ENCODE measurements around the gene CNST.
A peak's percentile ranks its signal among the peaks of the same experiment; 100 is the strongest.

CNST gene

DNA sequence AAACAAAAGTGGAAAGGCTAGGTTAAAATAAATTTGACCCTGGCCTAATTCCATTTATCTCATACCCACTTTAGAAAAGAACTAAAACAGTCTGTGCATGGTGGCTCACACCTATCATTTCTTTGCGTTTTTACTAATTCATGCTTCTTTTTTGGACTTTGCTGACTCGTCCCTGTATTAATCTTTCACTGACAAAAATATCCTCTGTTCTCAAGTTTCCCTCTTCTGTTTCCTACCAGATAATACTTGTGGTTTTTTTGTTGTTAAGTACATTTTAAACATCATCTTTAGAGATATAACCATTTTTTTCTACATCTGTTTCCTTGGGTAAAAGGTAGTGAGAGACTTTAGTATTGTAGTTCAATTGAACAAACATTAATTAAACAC, 11.5 kb downstream of the CNST start:
- H3K27ac ChIP-seq: no peak overlapping the region
- no peak for TF ChIP-seq ZFX (IDR thresholded peaks at IDR 0.05)
- TF ChIP-seq, protein P1, sequence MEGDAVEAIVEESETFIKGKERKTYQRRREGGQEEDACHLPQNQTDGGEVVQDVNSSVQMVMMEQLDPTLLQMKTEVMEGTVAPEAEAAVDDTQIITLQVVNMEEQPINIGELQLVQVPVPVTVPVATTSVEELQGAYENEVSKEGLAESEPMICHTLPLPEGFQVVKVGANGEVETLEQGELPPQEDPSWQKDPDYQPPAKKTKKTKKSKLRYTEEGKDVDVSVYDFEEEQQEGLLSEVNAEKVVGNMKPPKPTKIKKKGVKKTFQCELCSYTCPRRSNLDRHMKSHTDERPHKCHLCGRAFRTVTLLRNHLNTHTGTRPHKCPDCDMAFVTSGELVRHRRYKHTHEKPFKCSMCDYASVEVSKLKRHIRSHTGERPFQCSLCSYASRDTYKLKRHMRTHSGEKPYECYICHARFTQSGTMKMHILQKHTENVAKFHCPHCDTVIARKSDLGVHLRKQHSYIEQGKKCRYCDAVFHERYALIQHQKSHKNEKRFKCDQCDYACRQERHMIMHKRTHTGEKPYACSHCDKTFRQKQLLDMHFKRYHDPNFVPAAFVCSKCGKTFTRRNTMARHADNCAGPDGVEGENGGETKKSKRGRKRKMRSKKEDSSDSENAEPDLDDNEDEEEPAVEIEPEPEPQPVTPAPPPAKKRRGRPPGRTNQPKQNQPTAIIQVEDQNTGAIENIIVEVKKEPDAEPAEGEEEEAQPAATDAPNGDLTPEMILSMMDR (conservative IDR thresholded peaks at IDR 0.05): no peak

DNA sequence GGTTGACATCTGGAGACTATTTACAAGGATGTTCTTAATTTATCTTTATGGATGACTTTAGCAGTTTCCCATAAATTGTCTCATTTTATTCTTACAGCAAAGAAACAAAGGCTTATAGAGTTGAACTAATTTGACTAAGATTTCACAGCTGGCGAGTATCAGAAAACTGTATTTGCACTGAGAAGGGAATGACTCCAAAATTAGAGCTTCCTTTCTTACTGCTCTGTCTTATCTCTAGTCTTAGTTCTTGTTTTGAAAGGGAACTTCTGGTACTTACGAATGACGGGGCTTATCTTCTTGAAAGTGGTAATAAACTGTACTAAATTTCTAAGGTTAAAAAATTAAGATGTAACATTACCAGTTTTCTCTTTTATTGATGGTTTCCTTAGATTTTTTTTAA, 13.6 kb downstream of the CNST start:
- TF ChIP-seq ZFX (IDR thresholded peaks at IDR 0.05): no peak
- TF ChIP-seq, protein P1 (conservative IDR thresholded peaks at IDR 0.05): no peak
- H3K27ac ChIP-seq: no peak overlapping the region

DNA sequence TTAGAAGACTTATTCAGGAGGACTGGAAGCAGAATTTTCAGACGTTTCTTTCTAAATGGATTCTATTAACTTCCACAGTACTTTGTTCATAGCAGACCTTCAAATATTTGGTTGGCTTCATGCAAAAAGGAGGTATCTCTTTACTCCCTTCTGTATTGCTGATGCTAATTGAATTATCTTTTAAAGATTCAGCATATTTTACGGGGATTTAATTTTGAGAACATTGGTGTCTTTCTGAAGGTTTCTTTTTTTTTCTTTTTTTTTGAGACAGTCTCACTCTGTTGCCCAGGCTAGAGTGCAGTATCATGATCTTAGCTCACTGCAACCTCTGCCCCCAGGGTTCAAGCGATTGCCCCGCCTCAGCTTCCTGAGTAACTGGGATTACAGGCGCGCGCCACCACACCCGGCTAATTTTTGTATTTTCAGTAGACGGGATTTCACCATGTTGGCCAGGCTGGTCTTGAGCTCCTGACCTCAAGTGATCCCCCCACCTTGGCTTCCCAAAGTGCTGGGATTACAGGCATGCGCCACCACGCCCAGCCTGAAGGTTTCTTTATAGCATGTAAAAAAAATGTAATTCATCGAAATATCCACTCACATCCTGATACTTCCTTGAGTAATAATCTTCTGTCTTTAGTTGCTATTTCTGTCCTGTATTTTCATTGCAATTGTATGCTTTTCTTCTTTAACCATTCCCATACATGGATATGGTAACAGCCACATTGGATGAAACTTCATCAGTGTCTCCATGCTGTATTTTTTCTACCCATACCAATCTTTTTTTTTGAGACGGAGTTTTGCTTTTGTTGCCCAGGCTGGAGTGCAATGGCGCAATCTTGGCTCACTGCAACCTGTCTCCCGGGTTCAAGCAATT, 14.5 kb downstream of the CNST start:
- TF ChIP-seq ZFX (IDR thresholded peaks at IDR 0.05): no peak
- TF ChIP-seq, protein P1 (conservative IDR thresholded peaks at IDR 0.05): no peak
- no peak overlapping the region for H3K27ac ChIP-seq

DNA sequence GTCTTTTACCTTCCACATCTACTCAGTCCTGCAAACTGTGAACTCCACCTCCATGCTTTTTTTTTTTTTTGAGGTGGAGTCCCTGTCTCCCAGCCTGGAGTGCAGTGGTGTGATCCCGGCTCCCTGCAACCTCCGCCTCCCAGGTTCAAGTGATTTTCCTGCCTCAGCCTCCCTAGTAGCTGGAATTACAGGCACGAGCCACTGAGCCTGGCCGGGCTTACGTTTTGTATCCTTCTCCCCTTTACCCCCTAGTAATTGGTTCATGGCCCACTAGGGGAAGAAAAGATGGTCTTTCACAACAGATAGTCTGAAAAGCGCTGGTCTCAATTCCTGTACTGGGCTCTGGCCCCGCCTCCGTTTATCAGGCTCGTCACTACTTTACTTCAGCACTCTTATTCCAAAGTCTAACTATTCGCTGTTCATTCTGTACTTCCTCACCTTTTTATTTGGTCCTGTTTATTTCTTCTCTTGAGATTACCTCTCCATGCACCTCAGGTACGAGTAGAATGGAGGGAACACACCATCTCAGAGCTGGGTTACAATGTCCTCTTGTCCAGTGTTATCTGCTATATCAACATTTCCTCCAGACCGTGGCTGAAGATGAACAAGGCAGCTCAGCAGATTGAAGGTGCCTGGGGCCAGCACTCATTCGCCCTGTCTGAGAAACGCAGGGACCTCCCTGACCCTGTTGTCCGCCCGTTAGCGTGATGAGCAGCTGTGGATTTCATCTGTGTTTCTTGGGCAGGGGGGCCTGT, 16.2 kb downstream of the CNST start:
- TF ChIP-seq ZFX (IDR thresholded peaks at IDR 0.05): no peak
- TF ChIP-seq, protein P1 (conservative IDR thresholded peaks at IDR 0.05): no peak
- peak overlapping the region; percentile 54 for H3K27ac ChIP-seq

DNA sequence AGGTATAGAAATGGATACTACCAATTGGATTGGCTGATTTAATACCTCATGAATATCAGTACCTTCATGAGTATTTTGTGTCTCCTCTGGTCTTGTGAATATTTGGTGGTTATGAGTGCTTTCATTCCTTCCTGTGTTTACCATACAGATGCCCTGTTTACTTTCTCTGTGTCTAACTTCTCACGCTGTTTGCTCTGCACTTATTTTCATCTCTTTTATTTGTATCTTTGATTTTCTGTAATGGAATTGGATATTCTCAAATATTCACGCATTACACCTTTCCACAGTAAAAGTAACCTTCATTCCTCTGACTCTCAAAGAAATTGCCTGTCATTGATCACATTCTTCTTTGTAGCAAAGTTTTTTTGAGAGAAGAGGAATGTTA, 16.8 kb downstream of the CNST start:
- peak overlapping the region; percentile 54 for H3K27ac ChIP-seq
- TF ChIP-seq ZFX (IDR thresholded peaks at IDR 0.05): no peak
- TF ChIP-seq, protein P1 (conservative IDR thresholded peaks at IDR 0.05): no peak

DNA sequence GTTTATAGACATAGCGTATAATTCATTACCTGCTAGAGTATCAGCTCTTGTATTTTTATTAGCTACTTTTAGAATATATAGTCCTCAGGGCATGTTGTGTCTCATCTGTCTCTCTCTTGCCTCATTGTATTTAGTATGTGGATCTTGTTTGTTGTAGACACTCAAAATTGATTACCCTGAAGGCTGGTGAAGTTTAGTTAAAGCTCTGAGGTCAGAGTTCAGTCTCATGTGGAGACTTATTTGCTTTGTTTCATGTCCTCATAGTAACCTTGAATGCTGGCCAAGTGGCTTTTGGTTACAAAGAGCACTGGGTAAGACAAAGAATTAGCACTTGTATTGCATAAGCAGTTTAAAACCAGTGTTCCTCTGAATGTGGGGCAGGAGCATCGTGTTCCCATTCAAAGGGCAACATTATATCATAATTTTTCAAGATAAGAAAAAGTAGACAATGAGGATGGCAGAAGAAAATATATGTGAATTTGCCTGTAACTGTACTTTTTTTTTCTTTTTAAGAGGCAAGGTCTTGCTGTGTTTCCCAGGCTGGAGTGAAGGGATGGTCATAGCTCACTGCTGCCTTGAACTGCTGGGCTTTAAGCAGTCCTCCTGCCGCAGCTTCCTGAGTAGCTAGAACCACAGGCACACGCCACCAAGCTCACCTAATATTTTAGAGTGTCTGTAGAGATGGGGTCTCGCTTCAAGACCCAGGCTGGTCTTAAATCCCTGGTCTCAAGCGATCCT, 17.4 kb downstream of the CNST start:
- TF ChIP-seq, protein P1 (conservative IDR thresholded peaks at IDR 0.05): no peak
- no peak for TF ChIP-seq ZFX (IDR thresholded peaks at IDR 0.05)
- peak overlapping the region; percentile 70 for H3K27ac ChIP-seq
